HG02642 (cell line): Measurements from ENCODE around the gene HPS3.
A peak's percentile ranks its signal among the peaks of the same experiment; 100 is the strongest.

ENCODE experiments used
- ATAC-seq: cut with Tn5 transposase; IDR thresholded peaks from one replicate; pipeline ENCODE4 v1.9.1; 2021; ENCODE audit warnings: mild to moderate bottlenecking; ENCODE audit not compliant: unreplicated experiment, poor library complexity

Gene HPS3

DNA sequence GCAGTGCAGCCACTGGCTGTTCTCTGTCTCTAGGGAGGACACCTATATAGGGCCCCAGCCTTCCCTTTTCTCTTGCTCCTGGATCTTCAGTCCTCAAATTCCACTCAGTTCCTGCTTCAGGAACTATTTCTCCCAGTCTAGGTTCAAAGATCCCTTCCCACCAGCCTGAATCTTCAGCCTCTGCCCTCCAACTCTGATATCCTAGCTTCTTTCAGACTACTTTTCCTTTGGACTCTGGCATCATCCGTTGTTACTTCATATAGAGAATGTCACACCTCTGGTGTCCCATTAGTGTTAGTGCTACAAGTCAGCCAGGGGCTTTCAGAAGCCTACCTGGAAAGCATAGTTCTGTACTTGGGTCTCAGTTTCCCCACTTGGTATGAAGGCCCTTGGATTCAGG is 10.0 kb upstream of the HPS3 start:
- no peak for ATAC-seq

DNA sequence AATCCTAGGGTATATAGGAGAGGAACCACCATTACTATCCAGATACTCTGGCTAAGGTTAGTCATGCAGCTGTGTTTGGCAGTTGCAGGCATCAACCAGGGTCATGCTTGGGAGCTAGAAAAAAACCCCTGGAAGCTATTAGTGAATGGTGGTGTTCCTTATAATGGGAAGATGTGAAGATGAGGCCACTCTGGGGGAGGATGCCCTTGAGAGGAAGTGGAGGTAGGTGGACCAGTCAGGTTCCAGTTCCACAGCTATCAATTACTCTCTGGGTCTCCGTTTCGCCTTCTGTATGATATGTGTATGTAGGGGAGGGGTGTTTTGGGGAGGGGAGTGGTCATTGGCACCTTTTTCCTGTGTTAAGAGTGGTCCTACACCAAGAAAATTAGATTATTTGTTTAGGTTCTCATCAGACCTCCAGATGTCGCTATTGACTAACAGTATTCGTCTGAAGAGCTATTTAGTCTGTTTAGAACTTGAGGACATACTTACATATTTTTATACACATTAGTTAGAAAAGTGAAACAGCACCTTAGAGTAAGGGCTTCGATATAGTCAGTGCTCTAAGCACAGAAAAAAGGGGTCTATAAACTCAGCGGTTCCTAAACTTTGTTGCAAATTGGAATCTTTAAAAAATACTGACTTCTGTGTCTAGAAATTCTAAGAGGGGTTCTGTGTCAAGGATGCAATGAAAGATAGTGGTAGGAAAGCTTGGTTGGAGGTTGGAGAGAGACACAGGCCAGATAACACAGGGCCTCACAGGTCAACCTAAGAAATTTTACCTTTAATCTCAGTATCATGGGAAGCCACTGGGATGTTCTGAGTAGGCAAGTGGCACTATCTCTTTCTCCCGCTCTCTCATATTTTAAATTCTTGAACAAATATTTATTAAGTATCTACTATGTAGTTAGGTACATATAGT is 9.1 kb upstream of the HPS3 start:
- peak; percentile 85 for ATAC-seq

DNA sequence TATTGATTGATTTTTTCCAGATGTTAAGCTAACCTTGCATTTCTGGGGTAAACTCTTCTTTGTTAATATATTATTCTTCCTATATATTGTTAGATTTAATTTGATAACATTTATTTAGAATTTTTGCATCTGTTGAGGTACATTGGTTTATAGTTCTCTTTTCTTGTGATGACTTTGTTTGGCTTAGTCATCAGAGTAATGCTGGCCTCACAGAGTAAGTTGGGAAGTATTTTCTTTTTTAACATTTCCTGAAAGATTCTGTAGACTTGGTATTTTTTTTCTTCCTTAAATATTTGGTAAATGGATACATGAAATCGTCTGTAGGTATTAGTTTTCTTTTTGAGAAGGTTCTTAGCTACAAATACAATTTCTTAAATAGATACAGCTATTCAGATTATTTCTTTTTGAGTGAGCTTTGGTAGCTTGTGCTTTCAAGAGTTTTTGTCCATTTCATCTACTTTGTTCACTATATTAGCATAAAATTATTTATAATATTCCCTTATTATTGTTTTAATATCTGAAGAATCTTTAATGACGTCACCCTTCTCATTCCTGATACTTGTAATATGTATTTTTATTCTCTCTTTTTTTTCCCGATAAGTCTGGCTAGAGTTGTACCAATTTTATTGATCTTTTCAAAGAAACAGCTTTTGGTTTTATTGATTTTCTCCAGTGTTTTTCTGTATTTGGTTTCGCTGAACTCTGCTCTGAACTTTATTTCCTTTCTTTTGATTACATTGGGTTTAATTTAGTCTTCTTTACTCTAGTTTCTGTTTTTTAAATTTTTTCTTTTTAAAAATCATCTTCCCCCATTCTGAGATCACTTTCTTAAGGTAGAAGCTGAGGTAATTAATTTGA is 6.5 kb upstream of the HPS3 start:
- no peak for ATAC-seq

DNA sequence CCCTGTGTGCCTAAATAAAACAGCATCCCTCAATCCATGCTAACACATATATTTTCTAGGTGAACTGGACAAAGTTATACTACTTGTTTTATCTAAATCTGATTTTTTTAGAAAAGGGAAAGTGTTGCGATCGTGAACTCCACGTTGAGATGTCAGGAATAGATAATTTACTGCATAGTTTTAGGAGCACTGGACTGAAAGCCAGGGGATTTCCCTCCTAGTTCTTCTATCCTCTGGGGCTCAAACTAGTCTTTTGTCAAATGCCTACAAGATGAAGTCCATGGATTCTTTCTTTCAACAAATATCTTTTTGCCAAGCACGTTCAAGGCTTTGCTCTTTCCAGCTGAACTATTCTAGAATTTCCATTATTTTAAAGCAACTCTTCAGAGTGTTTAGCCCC is 617 bp upstream of the HPS3 start:
- ATAC-seq = no peak

DNA sequence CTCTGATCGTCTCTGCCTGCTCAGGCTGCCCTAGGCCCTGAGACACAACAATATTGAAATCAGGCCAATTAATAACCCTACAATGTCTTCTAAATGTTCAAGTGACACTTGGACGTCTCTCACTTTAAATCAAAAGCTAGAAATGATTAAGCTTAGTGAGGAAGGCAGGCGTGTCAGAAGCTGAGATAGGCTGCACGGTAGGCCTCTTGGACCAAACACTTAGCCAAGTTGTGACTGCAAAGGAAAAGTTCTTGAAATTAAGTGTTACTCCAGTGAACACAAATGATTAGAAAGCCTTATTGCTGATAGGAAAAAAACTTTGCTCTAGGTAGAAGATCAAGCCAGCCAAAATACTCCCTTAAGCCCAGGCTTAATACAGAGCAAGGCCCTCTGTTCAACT is 2.2 kb downstream of the HPS3 start:
- ATAC-seq = no peak

DNA sequence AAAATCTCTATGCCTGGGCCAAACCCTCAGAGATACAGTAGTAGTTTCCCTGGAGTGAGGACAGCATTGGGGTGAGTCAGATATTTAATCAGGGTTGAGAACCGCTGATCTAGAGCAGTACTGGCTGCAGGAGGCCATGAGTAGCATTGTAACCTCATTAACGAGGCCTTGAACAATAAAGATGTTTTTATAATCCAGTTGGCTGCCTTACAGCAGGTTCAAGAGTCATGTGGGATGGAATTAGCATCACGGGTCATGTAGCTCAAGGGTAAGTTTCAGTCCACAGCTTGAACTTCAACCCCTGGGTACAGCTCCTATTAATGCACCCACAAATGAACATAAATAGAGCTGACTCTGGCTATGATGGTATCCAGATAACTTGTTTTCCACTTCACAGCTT is 5.1 kb downstream of the HPS3 start:
- no peak for ATAC-seq

DNA sequence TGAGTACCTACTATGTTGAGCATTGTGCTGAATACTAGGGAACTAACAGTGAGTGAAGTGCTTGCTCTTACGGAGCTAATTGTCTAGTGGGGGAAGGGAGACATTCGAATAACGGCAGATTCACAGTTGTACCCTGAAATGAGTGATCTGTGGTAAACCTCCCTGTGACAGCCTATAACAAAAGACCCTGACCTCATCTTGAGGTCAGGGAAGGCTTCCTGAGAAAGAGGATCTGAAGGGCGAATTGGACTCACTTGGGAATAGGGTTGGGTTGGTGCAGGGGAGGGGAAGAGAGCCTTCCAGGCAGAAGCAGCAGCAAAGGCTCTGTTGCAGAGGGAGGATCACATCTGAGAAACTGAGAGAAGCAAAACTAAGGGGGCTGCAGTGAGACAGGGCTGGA is 13.2 kb downstream of the HPS3 start:
- no peak for ATAC-seq

DNA sequence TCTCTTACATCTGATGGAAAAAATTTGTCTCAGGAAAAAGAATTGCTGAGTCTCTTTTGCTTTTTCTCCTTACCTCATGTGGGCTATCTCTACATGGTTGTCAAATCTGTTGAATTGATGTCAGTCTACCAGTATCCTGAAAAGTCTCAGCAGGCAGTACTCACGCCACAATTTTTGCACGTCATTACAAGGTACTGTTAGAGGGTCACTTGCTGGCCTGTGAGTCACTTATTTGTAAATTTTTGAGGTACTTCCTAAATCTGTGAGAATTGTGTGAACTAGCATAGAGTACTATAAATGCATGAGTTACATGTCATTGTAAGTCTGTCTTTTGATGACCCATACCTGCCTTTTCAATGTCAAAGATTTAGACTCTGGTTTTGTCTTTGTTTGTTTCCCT is 15.9 kb downstream of the HPS3 start:
- no peak for ATAC-seq

DNA sequence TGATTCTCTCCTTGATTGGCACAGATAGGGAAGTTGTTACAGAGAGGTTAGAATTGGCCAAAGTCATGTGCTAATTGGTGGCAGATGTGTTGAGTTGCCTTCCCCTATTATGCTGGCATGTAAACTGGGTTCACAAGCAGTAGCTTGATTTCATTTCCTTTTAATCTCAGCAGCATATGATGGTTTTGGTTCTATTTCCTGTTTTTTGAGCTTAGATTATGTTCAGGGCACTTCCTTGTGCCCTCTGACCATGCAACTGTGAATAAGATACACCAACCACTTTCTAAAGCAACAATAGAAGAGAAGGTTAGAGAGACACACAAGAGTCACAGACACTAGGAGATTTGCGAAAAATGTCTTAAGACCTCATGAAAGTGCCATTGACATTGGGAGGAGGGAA is 16.5 kb downstream of the HPS3 start:
- peak; percentile 79 for ATAC-seq

DNA sequence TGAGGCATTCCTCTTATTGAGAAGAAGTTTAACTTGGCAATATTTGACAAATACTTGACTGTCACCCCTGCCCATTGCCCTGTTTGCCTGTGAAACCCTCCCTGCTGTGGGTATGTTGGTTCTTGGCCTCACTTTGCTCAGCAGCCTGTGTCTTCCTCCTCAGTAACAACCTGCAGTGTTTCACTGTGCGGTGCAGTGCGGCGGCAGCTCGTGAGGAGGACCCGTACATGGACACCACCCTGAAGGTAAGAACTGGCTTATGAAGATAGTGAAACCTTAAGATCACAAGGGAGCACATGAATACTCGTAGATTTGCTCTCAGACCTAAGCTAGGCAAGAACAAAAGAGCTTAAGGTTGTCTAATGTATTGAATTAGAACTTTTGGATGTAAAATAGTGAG is 21.0 kb downstream of the HPS3 start:
- no peak for ATAC-seq

DNA sequence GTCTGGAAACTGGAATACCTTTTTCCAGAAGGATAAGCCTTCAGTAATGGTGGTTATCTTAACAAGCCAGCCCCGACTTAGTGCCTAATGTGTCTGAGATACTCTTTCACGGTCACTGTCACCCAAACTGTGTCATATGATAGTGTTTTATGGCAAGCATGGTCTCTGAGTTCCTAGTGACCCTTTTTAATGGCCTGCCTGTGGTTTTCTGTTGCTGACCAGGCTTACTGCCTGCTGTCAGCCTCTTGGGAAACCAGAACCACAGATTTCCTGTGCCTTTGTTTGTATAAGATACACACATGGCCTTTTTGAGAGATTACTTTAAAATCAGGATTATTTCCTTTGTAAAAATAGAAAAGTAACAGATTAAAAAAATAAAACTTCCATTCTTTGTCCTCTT is 22.4 kb downstream of the HPS3 start:
- no peak for ATAC-seq

DNA sequence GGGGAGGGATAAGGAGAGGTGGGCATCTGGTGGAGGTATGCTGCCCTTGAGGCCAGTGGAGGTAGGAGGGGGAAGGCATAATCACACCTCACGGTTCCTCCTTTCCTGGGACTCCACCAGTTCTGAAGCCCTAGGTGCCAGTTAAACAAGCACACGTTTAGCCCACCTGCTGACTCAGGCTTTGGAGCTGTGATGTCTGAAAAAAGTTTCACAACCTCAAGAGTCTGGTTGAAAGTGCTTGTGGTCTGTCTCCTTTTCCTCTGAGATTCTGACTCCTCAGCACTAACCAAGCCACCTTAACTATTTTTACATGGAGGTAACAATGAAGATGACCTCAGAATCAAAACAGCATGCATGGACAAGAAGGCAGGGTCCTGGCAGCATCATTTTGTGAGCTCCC is 23.0 kb downstream of the HPS3 start:
- peak; percentile 97 for ATAC-seq

DNA sequence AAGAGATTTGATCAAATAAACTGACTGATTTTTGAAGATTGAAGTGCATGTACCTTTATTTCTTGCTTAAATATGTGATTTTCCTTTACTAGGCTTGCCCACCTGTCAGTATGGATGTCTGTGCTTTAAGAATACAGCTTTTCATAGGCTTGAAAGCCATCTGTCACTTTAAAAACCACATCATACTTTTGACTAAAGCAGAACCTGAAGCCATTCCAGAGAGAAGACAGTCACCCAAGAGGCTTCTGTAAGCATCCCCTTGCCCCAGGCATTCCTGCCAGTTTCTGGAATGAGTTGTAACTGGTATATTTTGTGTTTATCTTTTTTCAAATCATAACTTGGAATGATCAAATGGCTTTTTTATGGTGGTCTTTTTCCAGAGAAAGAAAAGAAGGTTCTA is 24.0 kb downstream of the HPS3 start:
- ATAC-seq = no peak

DNA sequence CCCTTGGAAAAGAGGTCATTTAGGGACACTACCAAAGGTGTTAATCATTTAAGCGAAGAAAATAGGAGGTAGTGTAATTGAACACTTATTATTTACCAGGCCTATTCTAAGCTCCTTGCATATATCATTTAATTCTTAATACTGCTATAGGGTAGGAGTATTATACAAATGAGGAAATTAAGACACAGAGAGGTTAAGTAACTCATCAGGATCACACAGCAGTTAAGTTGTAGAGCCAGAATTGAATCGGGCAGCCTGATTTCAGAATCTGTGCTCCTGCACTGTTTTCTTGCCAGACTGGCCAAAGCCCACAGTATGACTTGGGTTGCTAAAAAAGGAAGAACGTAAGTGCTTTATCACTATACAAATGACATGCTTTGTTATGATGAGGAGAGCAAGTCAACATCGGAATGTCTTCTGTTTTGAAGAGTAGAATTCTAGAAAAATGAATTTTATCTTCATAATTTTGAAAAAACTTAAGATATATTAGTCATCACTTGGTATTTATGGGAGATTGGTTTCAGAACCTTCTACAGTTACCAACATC is 31.4 kb downstream of the HPS3 start:
- no peak for ATAC-seq

DNA sequence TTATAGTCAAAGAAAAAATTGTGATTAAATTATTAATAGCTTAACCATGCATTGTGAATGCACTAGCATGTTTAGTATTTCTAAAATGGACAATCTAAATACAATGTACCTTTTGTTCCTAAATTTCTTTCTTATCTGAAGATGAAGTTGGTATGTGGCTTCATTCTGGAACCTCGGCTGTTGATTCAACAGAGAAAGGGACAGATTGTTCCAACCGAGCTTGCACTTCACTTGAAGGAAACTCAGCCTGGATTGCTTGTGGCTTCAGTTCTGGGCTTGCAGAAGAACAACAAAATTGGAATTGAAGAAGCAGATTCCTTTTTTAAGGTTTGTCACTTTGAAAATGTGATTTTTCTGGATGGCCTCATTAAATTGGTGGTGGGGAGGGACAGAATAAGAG is 32.6 kb downstream of the HPS3 start:
- ATAC-seq = no peak

DNA sequence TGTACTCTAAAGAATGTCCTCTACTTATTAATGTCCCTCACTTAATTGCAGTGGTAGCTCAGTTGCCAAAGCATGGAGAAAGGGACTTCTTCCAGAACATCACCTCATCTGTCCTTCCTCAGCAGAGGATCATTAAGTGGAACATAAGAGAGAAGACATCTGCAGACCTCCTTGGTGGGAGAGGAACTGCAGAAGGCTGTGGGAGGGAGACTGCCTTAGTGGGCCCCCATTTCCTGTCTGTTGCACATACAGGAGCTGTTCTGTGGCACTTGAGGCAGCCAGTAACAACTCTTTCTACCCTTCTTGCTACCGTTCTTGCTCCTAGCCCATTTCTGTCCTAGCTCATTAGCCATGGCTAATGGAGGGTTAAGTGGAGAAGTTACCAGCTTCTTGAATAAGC is 33.6 kb downstream of the HPS3 start:
- ATAC-seq = no peak

DNA sequence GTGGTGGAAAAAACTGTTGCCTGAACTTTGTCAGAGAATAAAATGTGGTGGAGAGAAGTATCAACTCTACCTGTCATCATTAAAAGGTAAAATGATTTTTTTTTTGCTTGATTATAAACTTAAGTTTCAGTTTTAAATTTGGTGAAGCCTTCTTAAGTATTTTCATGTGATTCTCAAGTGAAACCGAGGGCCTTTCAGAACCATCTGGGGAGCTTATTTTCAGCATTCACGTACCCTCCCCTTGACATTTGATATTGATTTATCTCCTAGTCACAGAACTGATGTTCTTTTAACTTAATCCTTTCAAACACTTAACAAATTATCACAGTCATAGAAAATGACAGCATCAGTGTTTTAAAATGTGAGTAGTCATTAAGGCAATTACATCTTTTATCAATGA is 38.5 kb downstream of the HPS3 start:
- ATAC-seq = no peak

DNA sequence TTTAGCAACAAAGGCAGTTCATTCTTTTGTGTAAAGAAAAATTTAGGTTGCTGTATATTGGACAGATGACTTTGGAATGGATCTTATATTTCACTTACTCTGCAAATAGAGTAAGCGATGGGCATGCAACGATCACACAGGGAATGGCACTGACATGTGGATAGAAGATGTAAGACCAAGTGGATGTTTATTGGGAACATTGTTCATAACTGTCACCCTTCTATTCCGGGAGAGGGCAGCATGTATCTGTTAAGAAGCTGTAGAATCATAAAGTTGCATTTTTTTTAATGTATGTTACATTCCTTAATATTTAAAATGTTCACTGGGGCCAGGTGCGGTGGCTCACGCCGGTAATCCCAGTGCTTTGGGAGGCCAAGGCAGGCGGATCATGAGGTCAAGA is 41.2 kb downstream of the HPS3 start:
- ATAC-seq = no peak

DNA sequence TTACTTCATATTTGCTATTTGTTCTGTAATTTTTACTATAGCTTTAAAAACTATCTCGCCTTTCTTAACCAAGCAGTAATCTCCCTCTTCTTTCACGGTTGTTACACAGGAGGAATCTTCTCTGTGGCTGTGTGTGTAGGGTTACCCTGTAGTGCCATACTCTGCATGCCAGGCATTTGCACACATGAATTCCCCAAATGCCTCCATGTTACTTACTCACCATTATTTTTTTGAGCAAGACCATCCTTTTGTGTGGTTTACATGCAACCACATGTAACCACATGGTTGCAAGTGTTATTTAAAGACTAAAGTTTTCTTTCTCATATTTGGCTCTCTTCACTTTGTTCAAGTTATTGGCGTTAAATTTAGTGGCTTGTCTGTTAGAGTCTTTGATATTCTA is 45.5 kb downstream of the HPS3 start:
- ATAC-seq = peak; percentile 92

DNA sequence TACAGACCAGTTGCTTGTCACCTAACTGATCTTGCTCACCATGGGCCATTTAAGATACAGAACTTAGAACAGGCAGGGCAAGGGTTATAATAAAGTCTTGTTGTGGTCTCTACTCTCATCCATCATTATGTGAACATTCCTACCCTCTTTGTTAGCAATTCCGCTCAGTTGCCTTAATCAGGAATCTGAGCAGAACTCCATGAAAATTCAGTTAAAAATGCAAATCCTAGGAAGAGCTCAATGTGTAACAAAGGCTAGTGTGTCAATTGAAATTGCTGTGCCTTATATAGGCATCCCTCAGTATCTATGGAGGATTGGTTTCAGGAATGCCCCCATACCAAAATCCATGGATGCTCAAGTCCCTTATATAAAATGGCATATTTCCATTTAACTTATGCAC is 47.7 kb downstream of the HPS3 start:
- ATAC-seq = no peak

DNA sequence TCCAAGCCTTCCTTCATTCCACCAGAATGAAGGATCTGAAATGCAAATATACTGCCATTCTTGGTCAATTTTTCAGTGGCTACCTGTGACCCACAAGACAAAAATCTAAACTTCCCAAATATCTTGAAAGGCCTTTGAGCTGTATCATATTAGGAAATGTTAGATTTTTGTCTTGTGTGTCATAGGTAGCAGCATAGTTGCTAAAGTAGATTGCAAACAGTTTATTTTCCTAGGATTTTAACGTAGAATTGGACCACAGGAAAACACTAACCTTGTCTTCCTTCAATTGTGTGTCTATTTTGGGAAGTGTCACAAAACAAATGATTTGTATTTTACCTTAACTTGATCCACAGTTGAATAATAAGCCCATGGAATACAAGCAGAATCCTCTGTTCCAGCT is 49.8 kb downstream of the HPS3 start:
- ATAC-seq = no peak
